ENCODE results near the gene AKNAD1.
A peak's percentile ranks its signal among the peaks of the same experiment; 100 is the strongest.

The AKNAD1 gene

GRCh38 chr1:108886292-108886691 is 29.4 kb upstream of the AKNAD1 start:
- no peaks in the 10 kb centered on the region for H3K9me3 ChIP-seq (ENCODE audit: control insufficient read depth, low read length)
- H3K4me3 ChIP-seq (ENCODE audit: insufficient read depth, low read depth, low read length, poor library complexity, severe bottlenecking), result no peak overlapping the region
- no peak for DNase-seq
- H3K4me1 ChIP-seq (ENCODE audit: control insufficient read depth, insufficient read depth, low read length, poor library complexity, severe bottlenecking), result no peaks in the 10 kb centered on the region
- H3K36me3 ChIP-seq (ENCODE audit: control insufficient read depth, insufficient read depth, low read length), result no peaks in the 10 kb centered on the region
- H3K27ac ChIP-seq (ENCODE audit: insufficient read depth, low read length, poor library complexity, severe bottlenecking), result no peak overlapping the region
- H3K27me3 ChIP-seq (replicated peaks; ENCODE audit: control insufficient read depth, insufficient read depth, low read length, poor library complexity, severe bottlenecking), result no peaks in the 10 kb centered on the region

GRCh38 chr1:108884968-108885367 is 28.1 kb upstream of the AKNAD1 start:
- Histone ChIP-seq H3K4me1 (ENCODE audit: control insufficient read depth, insufficient read depth, low read length, poor library complexity, severe bottlenecking) (no peaks in the 10 kb centered on the region), H3K9me3 (ENCODE audit: control insufficient read depth, low read length) (no peaks in the 10 kb centered on the region), H3K36me3 (ENCODE audit: control insufficient read depth, insufficient read depth, low read length) (no peaks in the 10 kb centered on the region), H3K27me3 (replicated peaks; ENCODE audit: control insufficient read depth, insufficient read depth, low read length, poor library complexity, severe bottlenecking) (no peaks in the 10 kb centered on the region), H3K27ac (ENCODE audit: insufficient read depth, low read length, poor library complexity, severe bottlenecking) (no peak overlapping the region), H3K4me3 (ENCODE audit: insufficient read depth, low read depth, low read length, poor library complexity, severe bottlenecking) (no peak overlapping the region)
- no peak for DNase-seq

DNA sequence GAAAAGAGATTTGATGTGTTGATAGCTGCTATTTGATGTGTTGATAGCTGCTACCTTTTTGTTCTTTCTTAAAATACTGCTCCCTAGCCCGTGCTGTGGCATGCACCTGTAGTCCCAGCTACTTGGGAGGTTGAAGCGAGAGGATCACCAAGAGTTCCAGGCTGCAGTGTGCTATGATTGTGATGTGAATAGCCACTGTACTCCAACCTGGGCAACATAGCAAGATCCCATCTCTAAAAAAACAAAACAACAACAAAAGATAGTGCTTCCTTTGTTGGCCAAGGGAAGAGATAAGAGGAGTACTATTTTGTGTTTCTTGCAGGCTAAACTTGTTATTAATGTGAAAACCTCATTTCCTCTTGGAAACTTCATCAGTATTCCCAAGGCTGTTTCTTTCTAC is 25.9 kb upstream of the AKNAD1 start:
- H3K4me3 ChIP-seq (ENCODE audit: insufficient read depth, low read depth, low read length, poor library complexity, severe bottlenecking), result no peak overlapping the region
- no peaks in the 10 kb centered on the region for H3K36me3 ChIP-seq (ENCODE audit: control insufficient read depth, insufficient read depth, low read length)
- DNase-seq, result no peak
- H3K27ac ChIP-seq (ENCODE audit: insufficient read depth, low read length, poor library complexity, severe bottlenecking), result no peak overlapping the region
- no peaks in the 10 kb centered on the region for H3K9me3 ChIP-seq (ENCODE audit: control insufficient read depth, low read length)
- H3K27me3 ChIP-seq (replicated peaks; ENCODE audit: control insufficient read depth, insufficient read depth, low read length, poor library complexity, severe bottlenecking), result no peaks in the 10 kb centered on the region
- no peaks in the 10 kb centered on the region for H3K4me1 ChIP-seq (ENCODE audit: control insufficient read depth, insufficient read depth, low read length, poor library complexity, severe bottlenecking)

DNA sequence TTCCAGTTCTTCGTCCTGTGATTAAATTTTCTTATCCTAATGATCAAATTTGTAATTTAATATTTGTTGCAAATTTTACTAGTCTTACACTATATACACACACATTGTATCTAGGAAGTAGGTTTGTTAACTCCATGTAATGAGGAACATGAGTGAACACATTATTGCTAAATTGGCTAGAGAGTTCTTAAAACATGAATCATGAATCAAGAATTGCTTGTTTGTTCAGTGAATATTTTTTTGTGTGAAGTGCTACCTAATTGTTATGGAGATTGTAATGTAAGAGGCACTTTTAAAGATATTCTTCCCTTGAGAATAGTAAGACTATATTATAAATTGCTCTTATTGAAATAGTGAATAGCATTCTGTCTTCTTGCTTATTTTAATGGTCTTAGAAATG is 24.5 kb upstream of the AKNAD1 start:
- no peak overlapping the region for H3K27ac ChIP-seq (ENCODE audit: insufficient read depth, low read length, poor library complexity, severe bottlenecking)

DNA sequence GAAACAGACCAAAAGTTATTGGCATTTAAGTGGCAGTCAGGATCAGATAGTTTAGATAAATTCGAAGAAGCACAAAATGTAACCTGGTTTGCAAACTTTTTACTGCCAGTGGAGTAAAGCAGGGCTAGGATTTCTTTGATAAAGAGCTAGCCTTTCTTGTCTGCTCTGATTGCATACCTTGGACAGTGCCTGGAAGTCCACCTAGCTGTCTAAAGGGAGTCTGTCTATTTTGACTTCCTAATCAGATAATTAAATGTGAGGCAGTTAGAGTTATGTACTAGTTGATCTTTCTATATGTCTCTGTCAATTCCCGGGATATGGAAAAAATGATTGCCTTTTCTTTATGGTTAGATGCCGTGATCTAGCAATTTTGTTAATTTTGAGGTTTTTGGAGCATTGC is 24.0 kb upstream of the AKNAD1 start:
- no peaks in the 10 kb centered on the region for H3K36me3 ChIP-seq (ENCODE audit: control insufficient read depth, insufficient read depth, low read length)
- DNase-seq, result no peak
- no peaks in the 10 kb centered on the region for H3K27me3 ChIP-seq (replicated peaks; ENCODE audit: control insufficient read depth, insufficient read depth, low read length, poor library complexity, severe bottlenecking)
- no peak overlapping the region for H3K27ac ChIP-seq (ENCODE audit: insufficient read depth, low read length, poor library complexity, severe bottlenecking)
- H3K9me3 ChIP-seq (ENCODE audit: control insufficient read depth, low read length), result no peaks in the 10 kb centered on the region
- no peak overlapping the region for H3K4me3 ChIP-seq (ENCODE audit: insufficient read depth, low read depth, low read length, poor library complexity, severe bottlenecking)
- H3K4me1 ChIP-seq (ENCODE audit: control insufficient read depth, insufficient read depth, low read length, poor library complexity, severe bottlenecking), result peaks cover 4% of the 10 kb centered on the region

More for the DNA sequence above, 24.5 kb upstream of the AKNAD1 start:
- Histone ChIP-seq H3K27me3 (replicated peaks; ENCODE audit: control insufficient read depth, insufficient read depth, low read length, poor library complexity, severe bottlenecking) (no peaks in the 10 kb centered on the region), H3K4me1 (ENCODE audit: control insufficient read depth, insufficient read depth, low read length, poor library complexity, severe bottlenecking) (peaks cover 2% of the 10 kb centered on the region), H3K4me3 (ENCODE audit: insufficient read depth, low read depth, low read length, poor library complexity, severe bottlenecking) (no peak overlapping the region), H3K9me3 (ENCODE audit: control insufficient read depth, low read length) (no peaks in the 10 kb centered on the region), H3K36me3 (ENCODE audit: control insufficient read depth, insufficient read depth, low read length) (no peaks in the 10 kb centered on the region)
- DNase-seq, result no peak

DNA sequence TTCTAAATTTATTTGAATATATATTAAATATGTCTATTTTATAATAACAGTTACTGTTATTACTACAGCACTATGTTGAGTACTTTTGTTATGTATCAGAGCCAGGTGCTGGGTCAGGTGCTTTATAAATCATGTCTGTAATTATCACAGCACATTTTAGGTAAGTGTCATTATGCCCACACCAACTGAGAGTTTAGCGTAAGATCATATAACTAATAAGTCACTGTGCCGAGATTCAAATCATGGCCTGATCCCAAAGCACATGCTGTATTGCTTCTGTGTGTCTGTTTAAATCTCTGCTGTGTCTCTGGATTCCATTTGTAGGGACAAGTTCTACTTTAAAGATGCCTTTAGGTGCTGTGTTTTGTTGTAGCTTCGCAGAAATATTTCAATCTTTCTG is 21.8 kb upstream of the AKNAD1 start:
- H3K36me3 ChIP-seq (ENCODE audit: control insufficient read depth, insufficient read depth, low read length), result no peaks in the 10 kb centered on the region
- H3K4me3 ChIP-seq (ENCODE audit: insufficient read depth, low read depth, low read length, poor library complexity, severe bottlenecking), result no peak overlapping the region
- DNase-seq, result no peak
- peaks cover 4% of the 10 kb centered on the region for H3K4me1 ChIP-seq (ENCODE audit: control insufficient read depth, insufficient read depth, low read length, poor library complexity, severe bottlenecking)
- H3K27me3 ChIP-seq (replicated peaks; ENCODE audit: control insufficient read depth, insufficient read depth, low read length, poor library complexity, severe bottlenecking), result no peaks in the 10 kb centered on the region
- H3K27ac ChIP-seq (ENCODE audit: insufficient read depth, low read length, poor library complexity, severe bottlenecking), result no peak overlapping the region
- no peaks in the 10 kb centered on the region for H3K9me3 ChIP-seq (ENCODE audit: control insufficient read depth, low read length)

GRCh38 chr1:108878160-108878469 is 21.2 kb upstream of the AKNAD1 start:
- Histone ChIP-seq H3K4me3 (ENCODE audit: insufficient read depth, low read depth, low read length, poor library complexity, severe bottlenecking) (peak overlapping the region; percentile 96), H3K36me3 (ENCODE audit: control insufficient read depth, insufficient read depth, low read length) (no peaks in the 10 kb centered on the region), H3K4me1 (ENCODE audit: control insufficient read depth, insufficient read depth, low read length, poor library complexity, severe bottlenecking) (peaks cover 4% of the 10 kb centered on the region), H3K9me3 (ENCODE audit: control insufficient read depth, low read length) (no peaks in the 10 kb centered on the region), H3K27ac (ENCODE audit: insufficient read depth, low read length, poor library complexity, severe bottlenecking) (no peak overlapping the region), H3K27me3 (replicated peaks; ENCODE audit: control insufficient read depth, insufficient read depth, low read length, poor library complexity, severe bottlenecking) (no peaks in the 10 kb centered on the region)
- DNase-seq, result no peak

- Histone ChIP-seq H3K9me3 (ENCODE audit: control insufficient read depth, low read length) (no peaks in the 10 kb centered on the region), H3K36me3 (ENCODE audit: control insufficient read depth, insufficient read depth, low read length) (no peaks in the 10 kb centered on the region), H3K27me3 (replicated peaks; ENCODE audit: control insufficient read depth, insufficient read depth, low read length, poor library complexity, severe bottlenecking) (no peaks in the 10 kb centered on the region), H3K27ac (ENCODE audit: insufficient read depth, low read length, poor library complexity, severe bottlenecking) (peak overlapping the region; percentile 35), H3K4me3 (ENCODE audit: insufficient read depth, low read depth, low read length, poor library complexity, severe bottlenecking) (peak overlapping the region; percentile 96), H3K4me1 (ENCODE audit: control insufficient read depth, insufficient read depth, low read length, poor library complexity, severe bottlenecking) (peaks cover 4% of the 10 kb centered on the region)
- no peak for DNase-seq
Observed at GRCh38 chr1:108877348-108878159, 20.7 kb upstream of the AKNAD1 start.

GRCh38 chr1:108871050-108871724 is 14.3 kb upstream of the AKNAD1 start:
- DNase-seq, result no peak
- H3K36me3 ChIP-seq (ENCODE audit: control insufficient read depth, insufficient read depth, low read length), result no peaks in the 10 kb centered on the region
- H3K4me1 ChIP-seq (ENCODE audit: control insufficient read depth, insufficient read depth, low read length, poor library complexity, severe bottlenecking), result peaks cover under 1% of the 10 kb centered on the region
- H3K9me3 ChIP-seq (ENCODE audit: control insufficient read depth, low read length), result no peaks in the 10 kb centered on the region
- no peak overlapping the region for H3K27ac ChIP-seq (ENCODE audit: insufficient read depth, low read length, poor library complexity, severe bottlenecking)
- no peaks in the 10 kb centered on the region for H3K27me3 ChIP-seq (replicated peaks; ENCODE audit: control insufficient read depth, insufficient read depth, low read length, poor library complexity, severe bottlenecking)
- H3K4me3 ChIP-seq (ENCODE audit: insufficient read depth, low read depth, low read length, poor library complexity, severe bottlenecking), result no peak overlapping the region

GRCh38 chr1:108865316-108865910 is 8.5 kb upstream of the AKNAD1 start:
- no peaks in the 10 kb centered on the region for H3K4me1 ChIP-seq (ENCODE audit: control insufficient read depth, insufficient read depth, low read length, poor library complexity, severe bottlenecking)
- H3K36me3 ChIP-seq (ENCODE audit: control insufficient read depth, insufficient read depth, low read length), result no peaks in the 10 kb centered on the region
- H3K27ac ChIP-seq (ENCODE audit: insufficient read depth, low read length, poor library complexity, severe bottlenecking), result no peak overlapping the region
- no peak overlapping the region for H3K4me3 ChIP-seq (ENCODE audit: insufficient read depth, low read depth, low read length, poor library complexity, severe bottlenecking)
- H3K9me3 ChIP-seq (ENCODE audit: control insufficient read depth, low read length), result no peaks in the 10 kb centered on the region
- no peak for DNase-seq
- peaks cover 4% of the 10 kb centered on the region for H3K27me3 ChIP-seq (replicated peaks; ENCODE audit: control insufficient read depth, insufficient read depth, low read length, poor library complexity, severe bottlenecking)

Data from effector memory CD4-positive, alpha-beta T cell (primary cell).